ENCODE results near the gene ZCCHC14. TPM values are rescaled to one million over a fixed set of nuclear protein-coding genes. Genes with fewer than 3 reads are reported as not detected.

ZCCHC14 gene
- polyA plus RNA-seq, 1 donor: 41.8 TPM

GRCh38 chr16:87361916-87362619, 130.8 kb downstream of the ZCCHC14 start:
- no peak for DNase-seq

- DNase-seq: no peak
These were observed 131.8 kb downstream of the ZCCHC14 start for GRCh38 chr16:87360862-87361610.

DNA sequence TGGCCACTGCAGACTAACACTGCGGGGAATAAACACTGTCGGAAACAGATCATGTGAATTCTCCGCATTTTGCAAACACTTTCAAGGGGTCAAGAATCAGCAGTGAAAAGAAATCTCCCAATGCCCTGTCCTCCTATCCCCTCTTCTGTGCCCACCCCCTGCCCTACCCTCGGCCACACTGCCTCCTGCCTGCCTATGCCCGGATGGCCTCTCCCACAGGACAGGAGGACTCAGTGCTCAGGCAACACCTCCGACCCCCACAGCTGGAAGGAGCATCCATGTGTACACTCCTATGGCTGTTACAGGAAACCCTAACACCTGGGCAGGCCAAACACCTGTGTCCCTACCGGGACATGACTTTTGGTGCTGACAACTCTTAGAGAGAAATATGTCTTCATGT, 133.7 kb downstream of the ZCCHC14 start:
- DNase-seq: no peak

- no peak for DNase-seq
These were observed 134.1 kb downstream of the ZCCHC14 start for GRCh38 chr16:87358696-87359095.

DNA sequence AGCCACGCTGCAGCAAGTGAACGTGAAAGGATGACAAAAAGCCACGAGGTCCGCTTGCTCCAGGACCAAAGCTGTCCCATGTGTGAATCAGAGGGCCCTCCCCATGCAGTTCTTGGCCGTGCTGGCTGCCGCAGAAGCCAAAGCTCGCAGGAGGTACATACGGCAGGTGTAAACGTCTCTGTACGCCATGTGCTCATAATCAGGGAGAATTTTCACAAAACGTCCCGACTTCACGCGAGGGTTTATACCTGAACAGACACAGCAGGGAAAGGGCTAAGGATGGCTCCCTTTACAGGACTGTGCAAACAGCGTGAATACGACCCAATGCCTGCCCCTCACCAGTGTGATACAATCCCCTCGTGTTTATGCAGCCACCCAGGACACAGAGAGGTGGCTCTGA, 134.6 kb downstream of the ZCCHC14 start:
- no peak for DNase-seq

DNA sequence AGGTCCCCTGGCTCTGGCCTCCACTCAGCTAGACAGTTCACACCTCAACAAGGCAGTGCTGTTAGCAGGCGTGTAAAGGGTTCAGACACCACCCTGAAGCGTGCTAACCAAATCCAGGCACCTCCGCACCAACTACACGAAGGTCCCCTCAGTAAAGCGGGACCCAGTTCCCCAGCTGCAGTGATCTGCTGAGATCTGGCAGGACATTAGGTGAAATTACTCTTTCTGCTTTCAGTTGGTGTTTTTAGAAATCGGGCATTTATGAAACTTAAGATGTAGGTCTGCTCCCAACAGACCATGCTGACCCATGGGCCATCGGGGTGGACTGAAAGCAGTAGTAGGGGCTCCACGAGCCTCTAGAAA, 136.4 kb downstream of the ZCCHC14 start:
- DNase-seq: no peak

Other genes with a start within 250 kb of the ZCCHC14 start
- 5.6 TPM for gene C16orf95, start 175.6 kb downstream of the ZCCHC14 start, polyA plus RNA-seq (ENCODE audit: insufficient read length)
- gene FBXO31, start 109.2 kb downstream of the ZCCHC14 start, polyA plus RNA-seq (ENCODE audit: insufficient read length): 21.2 TPM
- gene MAP1LC3B, start 100.7 kb downstream of the ZCCHC14 start, polyA plus RNA-seq (ENCODE audit: insufficient read length): 66.4 TPM
- 0.76 TPM for gene JPH3, start 109.5 kb upstream of the ZCCHC14 start, polyA plus RNA-seq (ENCODE audit: insufficient read length)

Data from left kidney (tissue), 2 donors.